OCI-LY3 (cell line): ENCODE data around the gene RAB34.
A peak's percentile ranks its signal among the peaks of the same experiment; 100 is the strongest.

Experiments used
- H2AFZ ChIP-seq: fragments of 200-600, 300-600 bp; shearing (Covaris generic); 2 replicates; pipeline ENCODE4 v1.6.0; 2014; ENCODE audit warnings: antibody characterized with exemption, low read depth, low read length
- H3K27ac ChIP-seq: fragments of 200-600, 300-600 bp; sonication (generic); 2 replicates; pipeline ENCODE4 v1.5.1; 2014; ENCODE audit warnings: mild to moderate bottlenecking, low read length, moderate library complexity, mixed read lengths
- H3K27me3 ChIP-seq: fragments of 200-600, 300-600 bp; sonication (generic); 2 replicates; pipeline ENCODE4 v1.6.1; 2014; ENCODE audit warnings: low read depth, low read length, mixed read lengths
- H3K36me3 ChIP-seq: fragments of 200-600, 300-600 bp; sonication (generic); replicated peaks from 2 replicates; pipeline ENCODE3; 2014; ENCODE audit warnings: low read depth, low read length, mixed read lengths
- H3K4me1 ChIP-seq: fragments of 300-600, 200-600 bp; sonication (generic); 2 replicates; pipeline ENCODE4 v1.6.1; 2014; ENCODE audit warnings: low read length, mixed read lengths
- H3K4me2 ChIP-seq: fragments of 200-600, 300-600 bp; sonication (generic); 2 replicates; pipeline ENCODE4 v1.6.1; 2014; ENCODE audit warnings: low read length, mixed read lengths
- H3K4me3 ChIP-seq: fragments of 300-600, 200-600 bp; sonication (generic); 2 replicates; pipeline ENCODE4 v1.5.1; 2014; ENCODE audit warnings: antibody characterized with exemption, mild to moderate bottlenecking, low read length, moderate library complexity
- H3K79me2 ChIP-seq: fragments of 300-600, 200-600 bp; shearing (Covaris generic); 2 replicates; pipeline ENCODE4 v1.6.1; 2014; ENCODE audit warnings: mild to moderate bottlenecking, low read length, mixed read lengths
- H3K9ac ChIP-seq: fragments of 300-600, 200-600 bp; shearing (Covaris generic); 2 replicates; pipeline ENCODE4 v1.6.0; 2014; ENCODE audit warnings: mild to moderate bottlenecking, low read length, moderate library complexity
- H3K9me3 ChIP-seq: fragments of 200-600, 300-600 bp; shearing (Covaris generic); 2 replicates; pipeline ENCODE4 v1.6.1; 2014; ENCODE audit warnings: low read length, mixed read lengths; ENCODE audit not compliant: insufficient read depth
- H4K20me1 ChIP-seq: fragments of 200-600, 300-600 bp; sonication (generic); 2 replicates; pipeline ENCODE4 v1.6.1; 2016; ENCODE audit warnings: low read length, mixed read lengths; ENCODE audit not compliant: insufficient read depth
- CTCF ChIP-seq: fragments of 200-600, 300-600 bp; sonication (generic); IDR thresholded peaks from 2 replicates; pipeline ENCODE4 v1.5.1; 2014; ENCODE audit warnings: antibody characterized with exemption, low read length, low read depth
- EZH2phosphoT487 ChIP-seq: fragments of 200-600 bp; shearing (Covaris generic); IDR thresholded peaks from 2 replicates; pipeline ENCODE4 v1.6.1; 2018; ENCODE audit warnings: antibody characterized with exemption, mixed run types, low read depth

The RAB34 gene

GRCh38 chr17:28741358-28742349 lies 24.0 kb upstream of the RAB34 start:
- TF ChIP-seq CTCF (no peak), EZH2phosphoT487 (no peak)
- H3K9ac ChIP-seq = peak overlapping the region; percentile 99
- no peak overlapping the region for H2AFZ ChIP-seq
- peaks cover 50% of the 10 kb centered on the region for H3K36me3 ChIP-seq
- H3K4me1 ChIP-seq = peaks cover 75% of the 10 kb centered on the region
- H4K20me1 ChIP-seq = peaks cover 21% of the 10 kb centered on the region
- H3K79me2 ChIP-seq = peaks cover 54% of the 10 kb centered on the region
- H3K27ac ChIP-seq = peak overlapping the region; percentile 94
- H3K9me3 ChIP-seq = no peaks in the 10 kb centered on the region
- peak overlapping the region; percentile 95 for H3K4me2 ChIP-seq
- H3K27me3 ChIP-seq = no peaks in the 10 kb centered on the region
- peak overlapping the region; percentile 89; the same call in 1 of the 2 replicates for H3K4me3 ChIP-seq

GRCh38 chr17:28740406-28741357 lies 23.0 kb upstream of the RAB34 start:
- Histone ChIP-seq H3K27me3 (no peaks in the 10 kb centered on the region), H3K27ac (peak overlapping the region; percentile 94), H3K4me1 (peaks cover 65% of the 10 kb centered on the region), H3K36me3 (peaks cover 40% of the 10 kb centered on the region), H3K9me3 (no peaks in the 10 kb centered on the region), H2AFZ (no peak overlapping the region), H3K4me3 (peak overlapping the region; percentile 12; the same call in 1 of the 2 replicates), H3K79me2 (peaks cover 44% of the 10 kb centered on the region), H4K20me1 (peaks cover 11% of the 10 kb centered on the region), H3K9ac (peak overlapping the region; percentile 99), H3K4me2 (peak overlapping the region; percentile 95)
- TF ChIP-seq CTCF (no peak), EZH2phosphoT487 (no peak)

- Histone ChIP-seq H3K4me3 (peak overlapping the region; percentile 60), H3K9ac (peak overlapping the region; percentile 89), H2AFZ (no peak overlapping the region), H3K27me3 (no peaks in the 10 kb centered on the region), H3K27ac (peak overlapping the region; percentile 94), H3K9me3 (no peaks in the 10 kb centered on the region), H3K79me2 (peaks cover 26% of the 10 kb centered on the region), H3K4me2 (peak overlapping the region; percentile 81), H3K36me3 (peaks cover 41% of the 10 kb centered on the region), H3K4me1 (peaks cover 80% of the 10 kb centered on the region), H4K20me1 (no peaks in the 10 kb centered on the region)
- TF ChIP-seq CTCF (no peak), EZH2phosphoT487 (no peak)
These were observed 21.2 kb upstream of the RAB34 start for GRCh38 chr17:28738680-28739384.
